ENCODE data around the gene KCNMA1. TPM values are rescaled to one million over a fixed set of nuclear protein-coding genes. Genes with fewer than 3 reads are reported as not detected.

Gene KCNMA1
- total RNA-seq, 2 donors from 2014 or later: 168 to 188 TPM

DNA sequence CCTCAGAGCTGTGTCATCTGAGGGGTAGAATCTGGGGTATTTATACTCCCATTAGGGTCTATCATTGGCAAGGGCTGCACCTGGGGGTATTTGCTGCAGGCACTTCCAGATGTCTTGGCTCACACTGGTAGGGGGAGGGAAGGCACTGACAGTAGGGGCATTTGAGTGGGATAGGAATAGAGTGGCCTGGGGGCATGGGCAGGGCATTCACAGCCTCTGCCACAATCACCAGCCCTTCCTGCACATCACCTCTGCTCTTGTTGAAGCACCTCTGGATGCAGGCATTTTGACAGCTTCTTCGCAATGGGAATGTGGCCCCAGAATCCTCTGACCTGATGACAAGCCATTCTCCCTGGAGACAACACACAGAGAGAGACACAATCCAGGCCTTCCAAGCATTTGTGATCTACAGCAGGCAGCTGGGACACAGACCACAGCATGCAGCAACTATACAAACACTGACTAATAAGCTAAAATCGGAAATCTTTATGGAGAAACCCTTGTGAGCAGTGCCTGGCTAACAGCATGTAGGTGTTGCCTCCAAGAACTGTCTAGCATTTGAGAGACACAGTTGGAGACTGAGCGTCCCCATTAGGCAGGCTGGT is 178.5 kb downstream of the KCNMA1 start:
- Histone ChIP-seq H3K27me3 (replicated peaks; ENCODE audit: insufficient read depth) (no peaks in the 10 kb centered on the region), H3K27ac (no peak overlapping the region), H3K4me1 (ENCODE audit: control insufficient read depth in 1 of 2, low read depth in 2 of 2) (peaks cover 10 to 42% of the 10 kb centered on the region in 2 donors), H3K4me3 (no peak overlapping the region), H3K9me3 (no peaks in the 10 kb centered on the region), H3K36me3 (no peaks in the 10 kb centered on the region)
- ATAC-seq (ENCODE audit: insufficient number of reproducible peaks, low FRiP score, low read depth): no peak
- no peak for DNase-seq (ENCODE audit: low spot score)
- TF ChIP-seq CTCF (IDR thresholded peaks at IDR 0.05): no peak

GRCh38 chr10:77457721-77458120 is 179.9 kb downstream of the KCNMA1 start:
- H3K36me3 ChIP-seq: no peaks in the 10 kb centered on the region
- no peak overlapping the region for H3K27ac ChIP-seq
- no peaks in the 10 kb centered on the region for H3K27me3 ChIP-seq (replicated peaks; ENCODE audit: insufficient read depth)
- DNase-seq (ENCODE audit: low spot score) (no peak), ATAC-seq (ENCODE audit: insufficient number of reproducible peaks, low FRiP score, low read depth) (no peak)
- peaks cover 0 to 28% of the 10 kb centered on the region in 2 donors for H3K4me1 ChIP-seq (ENCODE audit: control insufficient read depth in 1 of 2, low read depth in 2 of 2)
- no peak overlapping the region for H3K4me3 ChIP-seq
- H3K9me3 ChIP-seq: no peaks in the 10 kb centered on the region
- no peak for TF ChIP-seq CTCF (IDR thresholded peaks at IDR 0.05)

DNA sequence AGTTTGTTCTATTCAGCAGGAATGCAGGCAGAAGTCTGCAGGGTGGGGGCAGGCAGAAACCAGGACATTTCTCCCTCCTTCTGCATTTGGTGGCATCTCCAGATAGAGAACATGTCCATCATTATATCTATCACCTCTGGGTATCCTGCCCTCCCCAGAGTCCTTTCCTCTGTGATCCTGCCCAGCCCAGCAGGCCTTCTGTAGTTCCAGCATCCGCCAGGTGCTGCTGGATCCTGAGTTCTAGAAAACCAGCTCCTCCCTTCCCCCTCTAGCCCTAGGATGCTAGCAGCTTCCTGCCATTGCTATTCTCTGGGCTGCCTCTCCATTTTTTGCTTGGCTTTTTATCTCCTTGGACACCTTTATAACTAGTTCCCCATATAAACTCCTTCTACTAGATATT is 180.3 kb downstream of the KCNMA1 start:
- Histone ChIP-seq H3K9me3 (no peaks in the 10 kb centered on the region), H3K36me3 (no peaks in the 10 kb centered on the region), H3K27me3 (replicated peaks; ENCODE audit: insufficient read depth) (no peaks in the 10 kb centered on the region), H3K4me1 (ENCODE audit: control insufficient read depth in 1 of 2, low read depth in 2 of 2) (peaks cover 0 to 25% of the 10 kb centered on the region in 2 donors), H3K4me3 (no peak overlapping the region), H3K27ac (no peak overlapping the region)
- DNase-seq (ENCODE audit: low spot score) (no peak), ATAC-seq (ENCODE audit: insufficient number of reproducible peaks, low FRiP score, low read depth) (no peak)
- no peak for TF ChIP-seq CTCF (IDR thresholded peaks at IDR 0.05)

- no peak for TF ChIP-seq CTCF (IDR thresholded peaks at IDR 0.05)
- no peaks in the 10 kb centered on the region for H3K36me3 ChIP-seq
- no peak for ATAC-seq (ENCODE audit: insufficient number of reproducible peaks, low FRiP score, low read depth)
- no peak for DNase-seq (ENCODE audit: low spot score)
- peaks cover 0 to 33% of the 10 kb centered on the region in 2 donors for H3K4me1 ChIP-seq (ENCODE audit: control insufficient read depth in 1 of 2, low read depth in 2 of 2)
- no peak overlapping the region for H3K27ac ChIP-seq
- no peaks in the 10 kb centered on the region for H3K9me3 ChIP-seq
- H3K27me3 ChIP-seq (replicated peaks; ENCODE audit: insufficient read depth): no peaks in the 10 kb centered on the region
- no peak overlapping the region for H3K4me3 ChIP-seq
Measured at GRCh38 chr10:77456414-77456813, 181.2 kb downstream of the KCNMA1 start.

- ATAC-seq (ENCODE audit: insufficient number of reproducible peaks, low FRiP score, low read depth) (no peak), DNase-seq (ENCODE audit: low spot score) (no peak)
- Histone ChIP-seq H3K4me1 (ENCODE audit: control insufficient read depth in 1 of 2, low read depth in 2 of 2) (peaks cover 0 to 34% of the 10 kb centered on the region in 2 donors), H3K4me3 (no peak overlapping the region), H3K9me3 (no peaks in the 10 kb centered on the region), H3K27me3 (replicated peaks; ENCODE audit: insufficient read depth) (no peaks in the 10 kb centered on the region), H3K27ac (no peak overlapping the region), H3K36me3 (no peaks in the 10 kb centered on the region)
- no peak for TF ChIP-seq CTCF (IDR thresholded peaks at IDR 0.05)
Measured at GRCh38 chr10:77455561-77455960, 182.0 kb downstream of the KCNMA1 start.
